Stomach (tissue), 9 donors: ENCODE data around the gene PTPRK. TPM values are rescaled to one million over a fixed set of nuclear protein-coding genes. Genes with fewer than 3 reads are reported as not detected.

ENCODE experiments used
- DNase-seq, 2 donors: peaks; one replicate each; pipeline versions ENCODE4 v3.0.0 to v3.0.0-alpha.2; 2013 to 2019
- H3K27ac ChIP-seq, 5 donors: fragments of 200-600 bp in 4 of 5; sonication (generic) in 4 of 5; one replicate each; pipeline ENCODE4 v1.5.1; 2013 to 2019; ENCODE audit warnings: mild to moderate bottlenecking in 1 of 5, moderate library complexity in 1 of 5
- H3K27me3 ChIP-seq, 3 donors: fragments of 200-600 bp; sonication (generic); one replicate each; pipeline ENCODE4 v1.5.1; 2017 to 2019; ENCODE audit warnings: mixed run types in 1 of 3
- H3K36me3 ChIP-seq, 4 donors: fragments of 200-600 bp; sonication (generic); 1 replicate in 3 of 4; 2 replicates in 1 of 4; pipeline ENCODE4 v1.5.1; 2016 to 2019
- H3K4me1 ChIP-seq, 4 donors: fragments of 200-600 bp; sonication (generic); one replicate each; pipeline ENCODE4 v1.5.1; 2016 to 2019
- H3K4me3 ChIP-seq, 4 donors: fragments of 200-600 bp; sonication (generic) in 3 of 4; one replicate each; pipeline ENCODE4 v1.5.1; 2016 to 2019; ENCODE audit warnings: mild to moderate bottlenecking in 1 of 4
- H3K9me3 ChIP-seq, 4 donors: fragments of 200-600 bp; sonication (generic); one replicate each; pipeline ENCODE4 v1.5.1; 2016 to 2019
- EP300 ChIP-seq: sonication (generic); formaldehyde crosslinking; IDR thresholded peaks from one replicate; pipeline ENCODE4 v1.6.1; 2017; ENCODE audit warnings: antibody characterized with exemption
- POLR2A ChIP-seq, 4 donors: fragments of 450-650 bp; IDR thresholded peaks; one replicate each; pipeline ENCODE4 v1.6.1; 2016; ENCODE audit warnings: antibody characterized with exemption in 4 of 4, control low read depth in 2 of 4, mild to moderate bottlenecking in 1 of 4, moderate library complexity in 1 of 4
- POLR2AphosphoS5 ChIP-seq, 3 donors: sonication (generic); formaldehyde crosslinking; IDR thresholded peaks; one replicate each; pipeline ENCODE4 v1.6.1; 2016; ENCODE audit warnings: antibody characterized with exemption in 3 of 3
- WGBS, 5 donors: extraction: QIAGEN DNeasy Blood & Tissue Kit in 3 of 5; methylation state at CpG; one replicate each; pipeline versions ENCODE4 v1.1.5 to v1.1.7; 2013 to 2018; 5-methylcytosine and 5-hydroxymethylcytosine counted together
- intact Hi-C: fragments of 100-400 bp; cut with DNase I; formaldehyde crosslinking; loops from one replicate; pipeline ENCODE4 v1.15.1; 2023; ENCODE audit warnings: low total_unique reads
- polyA plus RNA-seq, 3 donors: library from polyadenylated mRNA; stranded (reverse); fragments of 200-250 nt; gene quantifications; one replicate each; pipeline ENCODE4 v1.2.3, GENCODE V29; 2013
- total RNA-seq, 5 donors: library from RNA; depleted of rRNA; stranded (reverse); fragments of >200 nt; gene quantifications; one replicate each; pipeline versions ENCODE4 v1.1.0 to v1.2.3, GENCODE V29; 2014 to 2016
- TF ChIP-seq, protein P1 (sequence below), 7 experiments: fragments of 450-650 bp in 4 of 7; fragments of 200-600 bp in 3 of 7; sonication (generic) in 3 of 7; IDR thresholded peaks; one replicate each; pipeline ENCODE4 v1.5.1; 2016 to 2019; ENCODE audit warnings: antibody characterized with exemption in 7 of 7, control low read depth in 2 of 7, mild to moderate bottlenecking in 1 of 7
- donor health status: healthy with polysubstance abuse.
- donor health status: Bipolar disorder and iron deficiency.
- donor health status: healthy.

PTPRK gene
- total and polyA plus RNA-seq, 8 donors, result 7.0 to 644 (median 114) TPM

DNA sequence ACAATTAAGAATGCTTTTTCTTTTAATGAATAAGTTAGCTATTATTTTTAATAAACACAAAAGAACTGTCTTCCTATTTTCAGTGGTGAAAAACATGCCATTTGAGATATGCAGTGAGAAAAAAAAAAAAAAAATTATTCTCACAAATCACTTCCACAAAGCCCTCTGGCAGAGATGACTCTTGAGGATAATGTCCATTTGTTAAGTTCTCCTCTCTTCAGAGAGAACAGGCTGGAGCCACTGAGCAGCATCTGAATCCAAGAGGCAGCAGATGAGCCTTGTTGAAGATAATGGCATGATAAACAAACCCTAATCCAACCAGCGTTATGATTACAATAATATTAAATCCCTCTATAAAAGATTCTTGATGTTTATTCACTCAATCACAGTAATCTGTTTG is 105.0 kb downstream of the PTPRK start:
- intact Hi-C loops, result no loop called here
- Histone ChIP-seq H3K4me1 (peaks cover 0 to 8% (median 0%) of the 10 kb centered on the region in 4 donors), H3K27ac (no peak overlapping the region), H3K27me3 (no peaks in the 10 kb centered on the region), H3K36me3 (no peaks in the 10 kb centered on the region), H3K4me3 (no peak overlapping the region), H3K9me3 (peaks cover 0 to 6% (median 2%) of the 10 kb centered on the region in 4 donors)
- 44 to 71% (median 66%) methylated on average over 1 of the region's 1 CpG for WGBS, 5 donors
- DNase-seq, result peak in 1 of 2 donors; percentile 22
- no peak for TF ChIP-seq EP300
- TF ChIP-seq POLR2A (IDR thresholded peaks at IDR 0.05), result no peak
- TF ChIP-seq, protein P1, sequence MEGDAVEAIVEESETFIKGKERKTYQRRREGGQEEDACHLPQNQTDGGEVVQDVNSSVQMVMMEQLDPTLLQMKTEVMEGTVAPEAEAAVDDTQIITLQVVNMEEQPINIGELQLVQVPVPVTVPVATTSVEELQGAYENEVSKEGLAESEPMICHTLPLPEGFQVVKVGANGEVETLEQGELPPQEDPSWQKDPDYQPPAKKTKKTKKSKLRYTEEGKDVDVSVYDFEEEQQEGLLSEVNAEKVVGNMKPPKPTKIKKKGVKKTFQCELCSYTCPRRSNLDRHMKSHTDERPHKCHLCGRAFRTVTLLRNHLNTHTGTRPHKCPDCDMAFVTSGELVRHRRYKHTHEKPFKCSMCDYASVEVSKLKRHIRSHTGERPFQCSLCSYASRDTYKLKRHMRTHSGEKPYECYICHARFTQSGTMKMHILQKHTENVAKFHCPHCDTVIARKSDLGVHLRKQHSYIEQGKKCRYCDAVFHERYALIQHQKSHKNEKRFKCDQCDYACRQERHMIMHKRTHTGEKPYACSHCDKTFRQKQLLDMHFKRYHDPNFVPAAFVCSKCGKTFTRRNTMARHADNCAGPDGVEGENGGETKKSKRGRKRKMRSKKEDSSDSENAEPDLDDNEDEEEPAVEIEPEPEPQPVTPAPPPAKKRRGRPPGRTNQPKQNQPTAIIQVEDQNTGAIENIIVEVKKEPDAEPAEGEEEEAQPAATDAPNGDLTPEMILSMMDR (IDR thresholded peaks at IDR 0.05), result no peak
- TF ChIP-seq POLR2AphosphoS5 (IDR thresholded peaks at IDR 0.05), result no peak

DNA sequence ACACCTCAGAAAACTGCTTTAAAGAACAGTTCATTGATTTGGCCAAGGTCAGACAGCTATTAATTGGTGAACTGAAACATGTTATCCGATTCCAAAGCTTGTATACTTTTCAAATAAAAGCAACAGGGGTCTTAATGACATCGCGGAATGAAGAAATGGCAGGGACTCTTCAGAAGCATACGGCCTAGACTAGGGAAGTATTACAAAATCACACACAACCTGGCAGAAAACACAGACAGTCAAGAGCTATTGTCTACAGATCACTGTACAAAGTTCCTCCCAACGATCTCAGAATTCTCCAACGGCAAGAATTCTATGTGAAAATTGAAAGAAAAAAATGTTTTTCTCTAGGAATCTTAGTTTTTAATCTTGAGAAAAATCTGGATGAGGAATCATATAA is 105.5 kb downstream of the PTPRK start:
- WGBS, 5 donors, result 69 to 85% (median 80%) methylated on average over 6 of the region's 6 CpGs
- no peak for DNase-seq
- no peak overlapping the region for H3K4me3 ChIP-seq
- intact Hi-C loops, result no loop called here
- no peak for TF ChIP-seq POLR2AphosphoS5 (IDR thresholded peaks at IDR 0.05)
- no peak for TF ChIP-seq POLR2A (IDR thresholded peaks at IDR 0.05)
- TF ChIP-seq, protein P1 (IDR thresholded peaks at IDR 0.05), result no peak
- TF ChIP-seq EP300, result no peak
- peaks cover 0 to 6% (median 2%) of the 10 kb centered on the region in 4 donors for H3K9me3 ChIP-seq
- no peaks in the 10 kb centered on the region for H3K36me3 ChIP-seq
- H3K4me1 ChIP-seq, result peaks cover 0 to 8% (median 0%) of the 10 kb centered on the region in 4 donors
- no peak overlapping the region for H3K27ac ChIP-seq
- H3K27me3 ChIP-seq, result no peaks in the 10 kb centered on the region

DNA sequence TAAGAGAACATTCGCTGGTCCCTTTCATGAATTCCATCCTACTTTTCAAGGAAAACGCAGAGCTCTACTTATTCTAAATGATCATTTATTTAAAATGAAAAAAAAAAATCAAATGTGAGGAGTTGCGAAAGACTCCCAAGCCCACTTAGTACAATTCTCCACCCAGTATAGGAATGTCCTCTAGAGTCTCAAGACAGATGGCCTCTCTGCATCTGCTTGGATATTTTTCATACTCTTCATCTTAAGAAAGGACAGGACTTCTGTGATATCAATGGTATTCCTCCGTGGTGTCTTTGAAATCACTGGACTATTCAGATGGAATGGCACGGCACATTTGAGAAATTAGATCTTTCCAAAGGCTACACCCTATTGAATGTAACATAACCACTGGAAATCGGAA is 107.1 kb downstream of the PTPRK start:
- H3K27me3 ChIP-seq, result no peaks in the 10 kb centered on the region
- H3K4me1 ChIP-seq, result peaks cover 0 to 12% (median 0%) of the 10 kb centered on the region in 4 donors
- H3K4me3 ChIP-seq, result no peak overlapping the region
- TF ChIP-seq POLR2A (IDR thresholded peaks at IDR 0.05) (no peak), EP300 (no peak)
- TF ChIP-seq, protein P1 (IDR thresholded peaks at IDR 0.05), result no peak
- no peak for DNase-seq
- intact Hi-C loops, result no loop called here
- no peak overlapping the region for H3K27ac ChIP-seq
- WGBS, 5 donors, result 92 to 96% (median 93%) methylated on average over 6 of the region's 6 CpGs
- no peaks in the 10 kb centered on the region for H3K36me3 ChIP-seq
- H3K9me3 ChIP-seq, result peaks cover 0 to 2% (median under 1%) of the 10 kb centered on the region in 4 donors

DNA sequence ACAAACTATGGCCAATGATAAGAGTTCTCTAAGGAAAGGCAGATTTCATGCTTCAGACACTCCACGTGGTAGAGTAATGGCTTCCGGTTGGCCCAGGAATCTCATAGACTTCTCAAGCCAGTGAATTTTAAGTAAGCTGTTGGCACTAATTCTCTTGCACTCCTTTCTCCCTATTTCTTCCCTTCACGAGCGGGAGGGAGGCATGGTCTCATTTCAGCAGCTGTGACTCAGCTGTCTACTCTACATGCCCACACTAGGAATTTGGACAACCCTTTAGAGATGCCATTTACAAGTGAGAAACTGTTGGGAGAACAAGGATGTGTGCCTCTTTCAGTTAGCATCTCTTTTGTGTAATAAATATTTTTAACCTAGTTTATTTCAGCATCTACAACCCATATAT is 107.7 kb downstream of the PTPRK start:
- 67 to 96% (median 92%) methylated on average over 4 of the region's 4 CpGs for WGBS, 5 donors

More for the DNA sequence above, 107.7 kb downstream of the PTPRK start:
- intact Hi-C loops, result no loop called here
- Histone ChIP-seq H3K4me1 (peaks cover 0 to 12% (median 0%) of the 10 kb centered on the region in 4 donors), H3K36me3 (no peaks in the 10 kb centered on the region), H3K27ac (no peak overlapping the region), H3K27me3 (no peaks in the 10 kb centered on the region), H3K4me3 (no peak overlapping the region), H3K9me3 (no peaks in the 10 kb centered on the region)
- no peak for DNase-seq
- TF ChIP-seq EP300 (no peak), POLR2AphosphoS5 (IDR thresholded peaks at IDR 0.05) (no peak), POLR2A (IDR thresholded peaks at IDR 0.05) (no peak)
- TF ChIP-seq, protein P1 (IDR thresholded peaks at IDR 0.05), result no peak
